NCI-H1105 (cell line): ENCODE results near the gene CYP27B1.
"Not testable (repeated sequence)": the region's sequence is repeated elsewhere in the genome, so short reads cannot be mapped to it uniquely, and the experiment has no call there.

Source experiments
- DNase-seq: peaks from one replicate; lab custom pipeline; 2025; lab: John Stamatoyannopoulos, UW

CYP27B1 gene

GRCh38 chr12:57783466-57783801, 16.6 kb upstream of the CYP27B1 start:
- no peak for DNase-seq

- peak; percentile 71 for DNase-seq
Measured at GRCh38 chr12:57782608-57783465, 16.0 kb upstream of the CYP27B1 start, which contains the start of gene TSFM. Gene TSFM, plus strand, starts transcription at chr12:57782787. Its CDS starts 15 bp downstream, at chr12:57782802.

- DNase-seq: no peak
Measured at GRCh38 chr12:57782243-57782607, 15.3 kb upstream of the CYP27B1 start.

- DNase-seq: no peak
Measured at GRCh38 chr12:57781801-57782200, 14.9 kb upstream of the CYP27B1 start.

- no peak for DNase-seq
Measured at GRCh38 chr12:57781244-57781643, 14.4 kb upstream of the CYP27B1 start.

GRCh38 chr12:57780284-57780897, 13.5 kb upstream of the CYP27B1 start:
- DNase-seq: no peak

- DNase-seq: no peak
Measured at GRCh38 chr12:57779736-57780135, 12.9 kb upstream of the CYP27B1 start.

GRCh38 chr12:57777911-57778310, 11.0 kb upstream of the CYP27B1 start:
- DNase-seq: no peak

GRCh38 chr12:57777367-57777766, 10.5 kb upstream of the CYP27B1 start:
- DNase-seq: no peak

GRCh38 chr12:57776247-57776587, 9.3 kb upstream of the CYP27B1 start:
- DNase-seq: no peak

- no peak for DNase-seq
Measured at GRCh38 chr12:57775563-57776246, 8.8 kb upstream of the CYP27B1 start.

- DNase-seq: no peak
Measured at GRCh38 chr12:57775044-57775443, 8.2 kb upstream of the CYP27B1 start.

- not testable (repeated sequence) for DNase-seq
Measured at GRCh38 chr12:57774634-57775033, 7.8 kb upstream of the CYP27B1 start.

- DNase-seq: no peak
Measured at GRCh38 chr12:57772429-57773322, 5.8 kb upstream of the CYP27B1 start, which contains the start of gene EEF1AKMT3. Gene EEF1AKMT3, plus strand, starts transcription at chr12:57772614. Its CDS starts 111 bp downstream, at chr12:57772725.

GRCh38 chr12:57771873-57772428, 5.1 kb upstream of the CYP27B1 start, which contains the start of gene METTL1:
Gene METTL1, minus strand, starts transcription at chr12:57772105. Its CDS starts 22 bp downstream, at chr12:57772083.
- peak; percentile 75 for DNase-seq

GRCh38 chr12:57771236-57771872, 4.5 kb upstream of the CYP27B1 start:
- DNase-seq: peak; percentile 67

- DNase-seq: no peak
Measured at GRCh38 chr12:57770734-57771133, 3.9 kb upstream of the CYP27B1 start.

- DNase-seq: no peak
Measured at GRCh38 chr12:57769594-57769993, 2.7 kb upstream of the CYP27B1 start.

GRCh38 chr12:57767876-57768275, 998 bp upstream of the CYP27B1 start:
- DNase-seq: no peak

GRCh38 chr12:57767305-57767698, 424 bp upstream of the CYP27B1 start:
- no peak for DNase-seq
